Gastroesophageal sphincter (tissue), 4 donors: ENCODE results near the gene PBX3. TPM values are rescaled to one million over a fixed set of nuclear protein-coding genes. Genes with fewer than 3 reads are reported as not detected.

Experiments
- ATAC-seq: fragments of 150-250 bp; one replicate; pipeline ENCODE4 v1.9.1; 2016; ENCODE audit warnings: mild to moderate bottlenecking, moderate library complexity
- H3K27ac ChIP-seq, 4 donors: fragments of 200-600 bp; sonication (generic) in 3 of 4; 1 replicate in 3 of 4; 2 replicates in 1 of 4; pipeline ENCODE4 v1.5.1; 2016 to 2019
- H3K27me3 ChIP-seq: fragments of 200-600 bp; sonication (generic); one replicate; pipeline ENCODE4 v1.5.1; 2019
- H3K36me3 ChIP-seq, 2 donors: fragments of 200-600 bp; sonication (generic); one replicate each; pipeline ENCODE4 v1.5.1; 2019; ENCODE audit warnings: control low read depth in 1 of 2
- H3K4me1 ChIP-seq, 3 donors: fragments of 200-600 bp; sonication (generic); 1 replicate in 2 of 3; 2 replicates in 1 of 3; pipeline ENCODE4 v1.5.1; 2016 to 2019; ENCODE audit warnings: control low read depth in 2 of 3
- H3K4me3 ChIP-seq, 2 donors: fragments of 200-600 bp; sonication (generic); one replicate each; pipeline ENCODE4 v1.5.1; 2019; ENCODE audit warnings: mild to moderate bottlenecking in 1 of 2, moderate library complexity in 1 of 2
- H3K9me3 ChIP-seq, 3 donors: fragments of 200-600 bp; sonication (generic); one replicate each; pipeline ENCODE4 v1.5.1; 2017 to 2019; ENCODE audit warnings: control low read depth in 2 of 3
- EP300 ChIP-seq: sonication (generic); formaldehyde crosslinking; IDR thresholded peaks from one replicate; pipeline ENCODE4 v1.6.1; 2017; ENCODE audit warnings: antibody characterized with exemption, mild to moderate bottlenecking
- POLR2A ChIP-seq, 2 donors: fragments of 450-650 bp; IDR thresholded peaks; one replicate each; pipeline ENCODE4 v1.6.1; 2017; ENCODE audit warnings: antibody characterized with exemption in 2 of 2, mild to moderate bottlenecking in 2 of 2, moderate library complexity in 1 of 2
- POLR2AphosphoS5 ChIP-seq: sonication (generic); formaldehyde crosslinking; IDR thresholded peaks from one replicate; pipeline ENCODE4 v1.6.1; 2017; ENCODE audit warnings: antibody characterized with exemption
- WGBS, 2 donors: methylation state at CpG; one replicate each; pipeline ENCODE4 v1.1.5; 2018; ENCODE audit warnings: low coverage in 1 of 2; 5-methylcytosine and 5-hydroxymethylcytosine counted together
- total RNA-seq, 4 donors: library from RNA; depleted of rRNA; stranded (reverse); fragments of >200 nt; gene quantifications; one replicate each; pipeline ENCODE4 v1.1.0, GENCODE V29; 2016
- TF ChIP-seq, protein P1 (sequence below), 4 experiments: fragments of 200-600 bp in 2 of 4; fragments of 450-650 bp in 2 of 4; sonication (generic) in 1 of 4; IDR thresholded peaks; one replicate each; pipeline ENCODE4 v1.5.1; 2017 to 2019; ENCODE audit warnings: antibody characterized with exemption in 4 of 4, mild to moderate bottlenecking in 2 of 4, moderate library complexity in 2 of 4

PBX3 gene
- total RNA-seq, 4 donors from 2014 or later: 59.9 to 81.4 (median 71.8) TPM

DNA sequence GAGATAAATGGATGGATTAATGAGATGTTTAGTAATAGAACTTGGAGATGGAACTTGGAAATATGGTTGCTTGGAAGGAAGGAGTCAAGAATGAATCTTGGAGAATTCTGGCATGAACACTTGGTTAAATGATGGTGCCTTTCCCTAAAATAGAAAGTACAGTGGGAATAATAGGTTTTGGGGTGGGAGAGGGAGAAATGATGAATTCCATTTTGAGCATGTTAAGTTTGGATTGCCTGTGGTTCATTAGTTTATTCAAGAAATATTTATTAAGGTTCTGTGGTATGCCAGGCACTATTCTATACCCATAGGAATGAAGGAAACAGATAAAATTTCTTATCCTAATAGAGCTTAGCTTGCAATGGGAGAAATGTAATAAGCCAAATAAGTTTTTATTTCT lies 58.4 kb downstream of the PBX3 start:
- ATAC-seq: no peak
- Histone ChIP-seq H3K9me3 (no peaks in the 10 kb centered on the region), H3K36me3 (peaks cover 0 to 3% of the 10 kb centered on the region in 2 donors)

DNA sequence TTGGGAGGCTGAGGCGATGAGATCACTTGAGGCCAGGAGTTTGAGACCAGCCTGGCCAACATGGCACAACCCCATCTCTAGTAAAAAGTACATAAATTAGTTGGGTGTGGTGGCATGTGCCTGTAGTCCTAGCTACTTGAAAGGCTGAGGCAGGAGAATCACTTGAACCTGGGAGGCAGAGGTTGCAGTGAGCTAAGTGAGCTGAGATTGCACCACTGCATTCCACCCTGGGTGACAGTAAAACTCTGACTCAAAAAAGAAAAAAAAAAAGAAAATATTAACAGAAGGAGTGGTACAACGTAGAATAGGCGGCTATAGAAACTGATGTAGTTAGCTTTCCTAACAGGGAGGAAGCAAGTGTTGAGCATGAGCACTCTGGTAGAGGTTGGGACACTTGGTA lies 59.9 kb downstream of the PBX3 start:
- no peaks in the 10 kb centered on the region for H3K9me3 ChIP-seq
- H3K27me3 ChIP-seq: no peaks in the 10 kb centered on the region
- H3K36me3 ChIP-seq: no peaks in the 10 kb centered on the region
- 71 to 87% methylated on average over 2 to 3 of the region's 3 CpGs for WGBS, 2 donors
- H3K27ac ChIP-seq: no peak overlapping the region
- no peak overlapping the region for H3K4me3 ChIP-seq
- TF ChIP-seq POLR2AphosphoS5 (no peak), POLR2A (IDR thresholded peaks at IDR 0.05) (no peak), EP300 (no peak)
- TF ChIP-seq, protein P1, sequence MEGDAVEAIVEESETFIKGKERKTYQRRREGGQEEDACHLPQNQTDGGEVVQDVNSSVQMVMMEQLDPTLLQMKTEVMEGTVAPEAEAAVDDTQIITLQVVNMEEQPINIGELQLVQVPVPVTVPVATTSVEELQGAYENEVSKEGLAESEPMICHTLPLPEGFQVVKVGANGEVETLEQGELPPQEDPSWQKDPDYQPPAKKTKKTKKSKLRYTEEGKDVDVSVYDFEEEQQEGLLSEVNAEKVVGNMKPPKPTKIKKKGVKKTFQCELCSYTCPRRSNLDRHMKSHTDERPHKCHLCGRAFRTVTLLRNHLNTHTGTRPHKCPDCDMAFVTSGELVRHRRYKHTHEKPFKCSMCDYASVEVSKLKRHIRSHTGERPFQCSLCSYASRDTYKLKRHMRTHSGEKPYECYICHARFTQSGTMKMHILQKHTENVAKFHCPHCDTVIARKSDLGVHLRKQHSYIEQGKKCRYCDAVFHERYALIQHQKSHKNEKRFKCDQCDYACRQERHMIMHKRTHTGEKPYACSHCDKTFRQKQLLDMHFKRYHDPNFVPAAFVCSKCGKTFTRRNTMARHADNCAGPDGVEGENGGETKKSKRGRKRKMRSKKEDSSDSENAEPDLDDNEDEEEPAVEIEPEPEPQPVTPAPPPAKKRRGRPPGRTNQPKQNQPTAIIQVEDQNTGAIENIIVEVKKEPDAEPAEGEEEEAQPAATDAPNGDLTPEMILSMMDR (IDR thresholded peaks at IDR 0.05): no peak
- no peak for ATAC-seq
- H3K4me1 ChIP-seq: peaks cover 0 to 24% (median 3%) of the 10 kb centered on the region in 3 donors

More for the DNA sequence above, 58.4 kb downstream of the PBX3 start:
- Histone ChIP-seq H3K4me3 (no peak overlapping the region), H3K27me3 (no peaks in the 10 kb centered on the region), H3K4me1 (peaks cover 3 to 24% (median 3%) of the 10 kb centered on the region in 3 donors), H3K27ac (peak overlapping the region in 1 of 4 donors; percentile 6)
- TF ChIP-seq POLR2A (IDR thresholded peaks at IDR 0.05): no peak
- no peak for TF ChIP-seq EP300
- TF ChIP-seq, protein P1 (IDR thresholded peaks at IDR 0.05): no peak
- TF ChIP-seq POLR2AphosphoS5: no peak

DNA sequence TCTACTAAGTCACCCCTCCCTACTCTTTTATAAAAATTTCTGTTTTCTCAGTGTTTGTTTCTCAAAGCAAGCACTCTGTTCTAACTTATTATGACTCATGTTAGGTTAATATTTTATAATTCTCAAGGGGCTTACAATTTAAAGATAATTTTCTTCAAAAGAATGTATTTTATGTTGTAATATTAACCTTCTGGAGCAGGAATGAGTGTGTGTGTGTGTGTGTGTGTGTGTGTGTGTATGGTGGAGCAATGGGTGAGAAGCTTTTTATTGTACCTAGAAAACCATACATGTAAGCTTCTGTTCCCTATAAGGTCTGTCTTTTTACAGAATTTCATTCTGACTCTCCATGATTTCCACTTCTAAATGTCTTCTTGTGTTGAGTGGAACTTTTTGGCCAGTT lies 63.0 kb downstream of the PBX3 start:
- peaks cover 0 to 14% (median 0%) of the 10 kb centered on the region in 3 donors for H3K4me1 ChIP-seq
- ATAC-seq: no peak
- no peaks in the 10 kb centered on the region for H3K27me3 ChIP-seq
- H3K4me3 ChIP-seq: no peak overlapping the region
- no peaks in the 10 kb centered on the region for H3K36me3 ChIP-seq
- H3K9me3 ChIP-seq: no peaks in the 10 kb centered on the region
- no peak overlapping the region for H3K27ac ChIP-seq
- no peak for TF ChIP-seq EP300
- TF ChIP-seq, protein P1 (IDR thresholded peaks at IDR 0.05): no peak
- TF ChIP-seq POLR2A (IDR thresholded peaks at IDR 0.05): no peak
- no peak for TF ChIP-seq POLR2AphosphoS5

DNA sequence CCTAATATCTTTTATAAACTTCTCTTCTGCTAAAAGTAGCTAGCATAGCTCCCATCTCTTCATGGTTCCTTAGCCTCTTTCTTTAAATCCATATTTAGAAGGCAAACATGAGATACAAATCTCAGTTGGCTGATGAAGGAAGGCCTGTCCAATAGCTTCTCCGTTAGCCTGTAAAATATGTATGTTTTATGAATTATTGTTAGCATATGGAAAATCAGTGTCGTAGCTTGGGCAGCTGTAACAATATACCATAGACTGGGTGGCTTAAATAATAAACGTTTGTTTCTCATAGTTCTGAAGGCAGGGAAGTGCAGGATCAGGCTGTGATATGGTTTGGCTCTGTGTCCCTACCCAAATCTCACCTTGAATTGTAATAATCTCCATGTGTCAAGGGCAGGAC lies 63.8 kb downstream of the PBX3 start:
- Histone ChIP-seq H3K4me1 (peaks cover 0 to 7% (median 0%) of the 10 kb centered on the region in 3 donors), H3K27ac (no peak overlapping the region), H3K4me3 (no peak overlapping the region), H3K36me3 (no peaks in the 10 kb centered on the region), H3K9me3 (no peaks in the 10 kb centered on the region), H3K27me3 (no peaks in the 10 kb centered on the region)
- TF ChIP-seq, protein P1 (IDR thresholded peaks at IDR 0.05): no peak
- TF ChIP-seq POLR2A (IDR thresholded peaks at IDR 0.05) (no peak), EP300 (no peak), POLR2AphosphoS5 (no peak)
- 50 to 72% methylated on average over 1 to 2 of the region's 3 CpGs for WGBS, 2 donors
- no peak for ATAC-seq

DNA sequence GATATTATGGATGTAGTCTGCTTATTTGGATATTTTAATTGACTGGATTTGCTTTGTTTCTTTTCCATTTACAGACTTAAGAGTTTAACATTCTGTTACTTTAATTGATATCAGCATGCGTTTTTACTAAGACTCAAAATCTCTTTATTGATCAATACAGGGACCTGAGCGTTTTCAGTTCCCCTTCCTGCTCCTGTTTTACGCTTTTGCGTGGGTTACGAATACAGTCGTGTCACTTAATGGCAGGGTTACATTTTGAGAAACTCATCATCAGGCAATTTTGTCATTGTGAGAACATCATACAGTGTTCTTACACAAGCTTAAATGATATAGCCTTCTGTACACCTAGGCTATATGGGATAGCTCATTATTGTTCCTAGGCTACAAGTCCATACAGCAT lies 65.2 kb downstream of the PBX3 start:
- no peak overlapping the region for H3K4me3 ChIP-seq
- TF ChIP-seq, protein P1 (IDR thresholded peaks at IDR 0.05): no peak
- no peak for TF ChIP-seq POLR2AphosphoS5
- no peak for TF ChIP-seq EP300
- no peak for TF ChIP-seq POLR2A (IDR thresholded peaks at IDR 0.05)
- no peak for ATAC-seq
- 94 to 98% methylated on average over 6 of the region's 6 CpGs for WGBS, 2 donors
- no peak overlapping the region for H3K27ac ChIP-seq
- H3K36me3 ChIP-seq: no peaks in the 10 kb centered on the region
- no peaks in the 10 kb centered on the region for H3K4me1 ChIP-seq
- H3K27me3 ChIP-seq: no peaks in the 10 kb centered on the region
- H3K9me3 ChIP-seq: no peaks in the 10 kb centered on the region
